Measurements from ENCODE around the gene INA. TPM values are rescaled to one million over a fixed set of nuclear protein-coding genes. Genes with fewer than 3 reads are reported as not detected.

The INA gene
- total RNA-seq: 1 to 10 TPM in 1 of 4 donors, under 1 TPM in 1, not detected in 2; 0.60 to 1.3 TPM

GRCh38 chr10:103276896-103277712 is at the start of gene INA:
INA (plus strand) TSS chr10:103277138; CDS start chr10:103277212, 74 bp downstream.
- H3K27ac ChIP-seq: no peak within 1 kb of the TSS
- peaks cover 18% of the 10 kb centered on the region for H3K4me1 ChIP-seq
- no peak for DNase-seq (ENCODE audit: low spot score in 2 of 2)
- H3K27me3 ChIP-seq: peaks cover 73% of the 10 kb centered on the region
- H3K9me3 ChIP-seq: no peaks in the 10 kb centered on the region
- H3K4me3 ChIP-seq: peak within 1 kb of the TSS; percentile 35
- TF ChIP-seq POLR2AphosphoS5 (IDR thresholded peaks at IDR 0.05): no peak
- TF ChIP-seq EP300 (IDR thresholded peaks at IDR 0.05): no peak
- no peak for TF ChIP-seq POLR2A (IDR thresholded peaks at IDR 0.05)
- TF ChIP-seq, protein P1, sequence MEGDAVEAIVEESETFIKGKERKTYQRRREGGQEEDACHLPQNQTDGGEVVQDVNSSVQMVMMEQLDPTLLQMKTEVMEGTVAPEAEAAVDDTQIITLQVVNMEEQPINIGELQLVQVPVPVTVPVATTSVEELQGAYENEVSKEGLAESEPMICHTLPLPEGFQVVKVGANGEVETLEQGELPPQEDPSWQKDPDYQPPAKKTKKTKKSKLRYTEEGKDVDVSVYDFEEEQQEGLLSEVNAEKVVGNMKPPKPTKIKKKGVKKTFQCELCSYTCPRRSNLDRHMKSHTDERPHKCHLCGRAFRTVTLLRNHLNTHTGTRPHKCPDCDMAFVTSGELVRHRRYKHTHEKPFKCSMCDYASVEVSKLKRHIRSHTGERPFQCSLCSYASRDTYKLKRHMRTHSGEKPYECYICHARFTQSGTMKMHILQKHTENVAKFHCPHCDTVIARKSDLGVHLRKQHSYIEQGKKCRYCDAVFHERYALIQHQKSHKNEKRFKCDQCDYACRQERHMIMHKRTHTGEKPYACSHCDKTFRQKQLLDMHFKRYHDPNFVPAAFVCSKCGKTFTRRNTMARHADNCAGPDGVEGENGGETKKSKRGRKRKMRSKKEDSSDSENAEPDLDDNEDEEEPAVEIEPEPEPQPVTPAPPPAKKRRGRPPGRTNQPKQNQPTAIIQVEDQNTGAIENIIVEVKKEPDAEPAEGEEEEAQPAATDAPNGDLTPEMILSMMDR (IDR thresholded peaks at IDR 0.05): no peak
- no peaks in the 10 kb centered on the region for H3K36me3 ChIP-seq
- WGBS: 3% methylated on average over 12 of the region's 105 CpGs

DNA sequence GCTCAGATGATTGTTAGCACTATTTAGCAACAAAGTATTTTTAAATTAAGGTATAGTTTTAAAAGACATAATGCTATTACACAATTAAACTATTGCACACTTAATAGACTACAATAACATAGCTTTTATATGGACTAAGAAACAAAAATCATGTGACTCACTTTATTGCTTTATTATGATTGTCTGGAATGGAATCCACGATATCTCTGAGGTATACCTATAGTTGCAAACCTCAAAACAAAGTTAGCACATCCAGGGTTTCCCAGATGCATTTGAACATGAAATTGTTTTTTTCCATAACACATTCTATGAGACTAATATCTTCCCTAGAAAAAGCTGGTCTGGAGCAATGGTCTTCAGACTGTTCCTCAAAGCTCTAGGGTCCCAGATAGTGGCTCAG is 49.5 kb upstream of the INA start:
- no peak for TF ChIP-seq POLR2AphosphoS5 (IDR thresholded peaks at IDR 0.05)
- TF ChIP-seq EP300 (IDR thresholded peaks at IDR 0.05): no peak
- TF ChIP-seq, protein P1 (IDR thresholded peaks at IDR 0.05): no peak
- TF ChIP-seq POLR2A (IDR thresholded peaks at IDR 0.05): no peak
- Histone ChIP-seq H3K27ac (no peak overlapping the region), H3K4me3 (no peak overlapping the region), H3K4me1 (peaks cover 4% of the 10 kb centered on the region), H3K36me3 (no peaks in the 10 kb centered on the region), H3K9me3 (peaks cover 9% of the 10 kb centered on the region), H3K27me3 (no peaks in the 10 kb centered on the region)
- WGBS: 83% methylated on average over 1 of the region's 1 CpG
- DNase-seq (ENCODE audit: low spot score in 2 of 2): no peak

DNA sequence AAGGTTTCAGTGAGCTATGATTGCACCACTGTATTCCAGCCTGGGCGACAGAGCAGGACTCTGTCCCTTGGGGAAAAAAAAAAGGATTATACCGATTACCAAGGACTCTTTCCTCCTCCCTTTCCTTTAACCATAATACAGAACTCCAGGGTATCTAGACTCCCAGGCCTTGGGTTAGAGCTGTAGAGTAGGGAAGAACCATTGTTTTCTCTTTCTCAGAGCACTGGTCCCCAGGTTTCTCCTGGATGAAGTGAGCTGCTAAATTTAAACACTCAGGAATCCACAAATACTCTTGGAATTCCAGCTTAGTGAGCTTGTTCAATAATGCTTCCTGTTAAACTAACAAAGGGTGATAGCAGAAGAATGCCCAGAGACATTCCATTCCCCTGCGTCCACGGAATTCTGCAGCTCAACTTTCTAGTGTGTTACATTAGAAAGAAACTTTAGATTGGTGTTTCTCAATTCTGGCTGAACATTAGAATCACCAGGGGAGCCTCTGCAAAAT is 45.8 kb upstream of the INA start:
- no peak overlapping the region for H3K27ac ChIP-seq
- no peak overlapping the region for H3K4me3 ChIP-seq
- no peaks in the 10 kb centered on the region for H3K36me3 ChIP-seq
- H3K27me3 ChIP-seq: no peaks in the 10 kb centered on the region
- H3K9me3 ChIP-seq: no peaks in the 10 kb centered on the region
- WGBS: 58% methylated on average over 4 of the region's 4 CpGs
- no peak for DNase-seq (ENCODE audit: low spot score in 2 of 2)
- peaks cover 4% of the 10 kb centered on the region for H3K4me1 ChIP-seq
- TF ChIP-seq POLR2A (IDR thresholded peaks at IDR 0.05) (no peak), POLR2AphosphoS5 (IDR thresholded peaks at IDR 0.05) (no peak), EP300 (IDR thresholded peaks at IDR 0.05) (no peak)
- TF ChIP-seq, protein P1 (IDR thresholded peaks at IDR 0.05): no peak

DNA sequence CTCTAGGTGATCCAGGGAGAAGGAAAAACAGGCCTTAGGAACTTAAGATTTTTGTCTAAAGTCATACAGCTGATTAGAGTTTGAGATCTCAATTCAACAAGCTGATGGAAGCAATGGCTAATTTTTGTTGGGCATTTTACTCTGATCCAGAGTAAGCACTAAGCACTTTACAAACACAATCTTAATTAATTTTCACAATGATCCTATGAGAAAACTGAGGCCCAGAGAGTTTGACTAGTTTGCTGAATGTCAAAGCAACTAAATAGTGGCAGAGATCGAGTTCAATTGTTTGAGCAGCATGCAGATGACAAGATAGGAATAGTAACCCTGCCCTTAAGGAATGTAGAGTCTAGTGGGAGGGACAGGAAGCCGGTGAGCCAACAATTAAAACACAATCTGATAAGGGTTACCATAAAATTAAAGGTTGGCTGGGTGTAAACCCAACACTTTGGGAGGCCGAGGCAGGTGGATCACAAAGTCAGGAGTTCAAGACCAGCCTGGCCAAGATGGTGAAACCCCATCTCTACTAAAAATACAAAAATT is 44.7 kb upstream of the INA start:
- no peak overlapping the region for H3K27ac ChIP-seq
- TF ChIP-seq POLR2AphosphoS5 (IDR thresholded peaks at IDR 0.05) (no peak), EP300 (IDR thresholded peaks at IDR 0.05) (no peak), POLR2A (IDR thresholded peaks at IDR 0.05) (no peak)
- TF ChIP-seq, protein P1 (IDR thresholded peaks at IDR 0.05): no peak
- 51% methylated on average over 3 of the region's 3 CpGs for WGBS

More for the DNA sequence above, 44.7 kb upstream of the INA start:
- no peaks in the 10 kb centered on the region for H3K36me3 ChIP-seq
- H3K4me1 ChIP-seq: peaks cover 4% of the 10 kb centered on the region
- H3K9me3 ChIP-seq: no peaks in the 10 kb centered on the region
- no peak overlapping the region for H3K4me3 ChIP-seq
- H3K27me3 ChIP-seq: no peaks in the 10 kb centered on the region
- no peak for DNase-seq (ENCODE audit: low spot score in 2 of 2)

Measured in suprapubic skin (tissue), 4 donors.